H1 (cell line): ENCODE results near the gene TXNRD2. TPM values are rescaled to one million over a fixed set of nuclear protein-coding genes. Genes with fewer than 3 reads are reported as not detected.

Source experiments
- CTCF ChIA-PET: fragments of 300-600 bp; sonication (Branson Sonifier 250); formaldehyde crosslinking; loops from one replicate; lab custom pipeline; 2021; ENCODE audit not compliant: partially characterized antibody; lab: Charles Lee
- POLR2A ChIA-PET: fragments of 300-600 bp; sonication (Branson Sonifier 250); formaldehyde crosslinking; loops from one replicate; lab custom pipeline; 2021; ENCODE audit warnings: inconsistent platforms; ENCODE audit not compliant: partially characterized antibody; lab: Charles Lee
- DNase-seq, 2 experiments: peaks; one replicate each; pipeline versions ENCODE4 v3.0.0 to v3.0.0-alpha.2; 2010 to 2022; ENCODE audit warnings: low spot score in 2 of 2, low read depth in 1 of 2, mixed read lengths in 1 of 2
- FAIRE-seq: peaks from 2 replicates; lab custom pipeline; 2011; peaks lifted over from hg19 to GRCh38; lab: Jason Lieb, UNC
- H2AFZ ChIP-seq: 2 replicates; pipeline ENCODE4 v1.8.1; 2012; ENCODE audit warnings: low read length, inconsistent platforms
- H2AK5ac ChIP-seq: 2 replicates; pipeline ENCODE4 v1.6.1; 2013; ENCODE audit warnings: low read depth, low read length
- H2BK120ac ChIP-seq: replicated peaks from 2 replicates; pipeline ENCODE3; 2013; ENCODE audit warnings: low read depth, low read length, inconsistent platforms
- H2BK12ac ChIP-seq: 2 replicates; pipeline ENCODE4 v1.6.1; 2013; ENCODE audit warnings: low read depth, low read length
- H2BK15ac ChIP-seq: 2 replicates; pipeline ENCODE4 v1.6.1; 2013; ENCODE audit warnings: low read length
- H2BK20ac ChIP-seq: 2 replicates; pipeline ENCODE4 v1.6.1; 2013; ENCODE audit warnings: low read length
- H2BK5ac ChIP-seq: 2 replicates; pipeline ENCODE4 v1.6.1; 2013; ENCODE audit warnings: low read depth, low read length
- H3K14ac ChIP-seq: 2 replicates; pipeline ENCODE4 v1.6.1; 2013; ENCODE audit warnings: inconsistent platforms; ENCODE audit not compliant: insufficient read length
- H3K18ac ChIP-seq: 2 replicates; pipeline ENCODE4 v1.6.1; 2013; ENCODE audit warnings: low read length; ENCODE audit errors: extremely low read depth
- H3K23ac ChIP-seq: 2 replicates; pipeline ENCODE4 v1.6.1; 2013; ENCODE audit warnings: inconsistent platforms; ENCODE audit not compliant: insufficient read length
- H3K23me2 ChIP-seq: 2 replicates; pipeline ENCODE4 v1.6.1; 2013; ENCODE audit warnings: low read depth, low read length
- H3K27ac ChIP-seq: 2 replicates; pipeline ENCODE4 v1.6.1; 2011; ENCODE audit warnings: low read depth, low read length, inconsistent platforms
- H3K27me3 ChIP-seq, 4 experiments: replicated peaks in 1 of 4; 1 replicate in 1 of 4; 2 replicates in 3 of 4; pipeline versions ENCODE4 v1.6.1 to v1.8.1; 2011 to 2013; ENCODE audit warnings: low read length in 3 of 4, mild to moderate bottlenecking in 3 of 4, inconsistent platforms in 2 of 4, mixed read lengths in 2 of 4, moderate library complexity in 1 of 4; ENCODE audit not compliant: control insufficient read depth in 3 of 4, insufficient read depth in 3 of 4; ENCODE audit errors: extremely low read depth in 1 of 4
- H3K36me3 ChIP-seq, 4 experiments: 2 replicates each; pipeline versions ENCODE4 v1.6.1 to v1.8.1; 2011 to 2013; ENCODE audit warnings: mild to moderate bottlenecking in 4 of 4, low read length in 3 of 4, moderate library complexity in 2 of 4, control low read depth in 1 of 4, inconsistent platforms in 1 of 4; ENCODE audit not compliant: insufficient read depth in 4 of 4, control insufficient read depth in 2 of 4
- H3K4ac ChIP-seq: replicated peaks from 2 replicates; pipeline ENCODE3; 2013; ENCODE audit warnings: low read length, low read depth, mixed read lengths, inconsistent platforms; ENCODE audit not compliant: insufficient read length
- H3K4me1 ChIP-seq, 4 experiments: replicated peaks in 1 of 4; 1 replicate in 1 of 4; 2 replicates in 3 of 4; pipeline versions ENCODE4 v1.6.1 to v1.8.1; 2011 to 2013; ENCODE audit warnings: low read length in 3 of 4, inconsistent platforms in 2 of 4, mixed read lengths in 1 of 4; ENCODE audit not compliant: insufficient read depth in 4 of 4, control insufficient read depth in 3 of 4
- H3K4me2 ChIP-seq, 2 experiments: 2 replicates each; pipeline versions ENCODE4 v1.6.1 to v1.8.1; 2011 to 2013; ENCODE audit warnings: low read depth in 2 of 2, low read length in 2 of 2, control low read depth in 1 of 2, inconsistent platforms in 1 of 2, mild to moderate bottlenecking in 1 of 2; ENCODE audit not compliant: insufficient read depth in 1 of 2
- H3K4me3 ChIP-seq, 4 experiments: fragments of 200-600, 300-600 bp in 1 of 4; sonication (generic), shearing (Covaris generic), sonication (Bioruptor Twin) in 1 of 4; 2 replicates each; pipeline versions ENCODE4 v1.5.1 to v1.8.1; 2011 to 2016; ENCODE audit warnings: low read length in 4 of 4, low read depth in 3 of 4, control low read depth in 2 of 4, inconsistent platforms in 2 of 4, mild to moderate bottlenecking in 2 of 4, mixed read lengths in 1 of 4, moderate library complexity in 1 of 4; ENCODE audit not compliant: insufficient read depth in 2 of 4; ENCODE audit errors: extremely low read depth in 1 of 4
- H3K56ac ChIP-seq: replicated peaks from 2 replicates; pipeline ENCODE3; 2013; ENCODE audit warnings: low read depth, mild to moderate bottlenecking, mixed read lengths, low read length, inconsistent platforms; ENCODE audit not compliant: insufficient read length
- H3K79me1 ChIP-seq: 2 replicates; pipeline ENCODE4 v1.6.1; 2013; ENCODE audit warnings: low read depth, low read length, control low read depth
- H3K79me2 ChIP-seq, 2 experiments: 2 replicates each; pipeline versions ENCODE4 v1.6.1 to v1.8.1; 2012 to 2013; ENCODE audit warnings: low read length in 2 of 2, mild to moderate bottlenecking in 2 of 2, inconsistent platforms in 1 of 2; ENCODE audit not compliant: insufficient read depth in 2 of 2, control insufficient read depth in 1 of 2
- H3K9ac ChIP-seq, 4 experiments: replicated peaks in 1 of 4; 1 replicate in 1 of 4; 2 replicates in 3 of 4; pipeline versions ENCODE4 v1.6.1 to v1.8.1; 2011 to 2013; ENCODE audit warnings: low read depth in 3 of 4, low read length in 3 of 4, control low read depth in 2 of 4, mild to moderate bottlenecking in 2 of 4, moderate library complexity in 2 of 4, inconsistent platforms in 1 of 4; ENCODE audit errors: extremely low read depth in 1 of 4
- H3K9me3 ChIP-seq, 2 experiments: 2 replicates each; pipeline versions ENCODE4 v1.6.1 to v1.8.1; 2012 to 2013; ENCODE audit warnings: mild to moderate bottlenecking in 2 of 2, moderate library complexity in 2 of 2, control low read depth in 1 of 2, inconsistent platforms in 1 of 2, low read depth in 1 of 2, low read length in 1 of 2, mixed read lengths in 1 of 2; ENCODE audit not compliant: insufficient read depth in 2 of 2
- H4K20me1 ChIP-seq, 2 experiments: replicated peaks in 1 of 2; 2 replicates each; pipeline versions ENCODE3 to v1.8.1; 2011 to 2013; ENCODE audit warnings: inconsistent platforms in 2 of 2, low read length in 2 of 2, mild to moderate bottlenecking in 1 of 2; ENCODE audit not compliant: insufficient read depth in 2 of 2, control insufficient read depth in 1 of 2
- H4K5ac ChIP-seq: 2 replicates; pipeline ENCODE4 v1.6.1; 2013; ENCODE audit warnings: low read length, low read depth, mixed read lengths, inconsistent platforms; ENCODE audit not compliant: insufficient read length
- H4K8ac ChIP-seq: 2 replicates; pipeline ENCODE4 v1.8.0; 2013; ENCODE audit warnings: mild to moderate bottlenecking, moderate library complexity, low read length, inconsistent platforms; ENCODE audit not compliant: insufficient read depth; ENCODE audit errors: extremely low read depth
- H4K91ac ChIP-seq: replicated peaks from 2 replicates; pipeline ENCODE3; 2013; ENCODE audit warnings: low read length, mixed read lengths, inconsistent platforms; ENCODE audit not compliant: insufficient read length
- ASH2L ChIP-seq: fragments of 200-600, 300-600 bp; sonication (generic); IDR thresholded peaks from one replicate; pipeline ENCODE4 v1.7.1; 2017; ENCODE audit warnings: low read length
- BCL11A ChIP-seq, 2 experiments: IDR thresholded peaks; one replicate each; pipeline ENCODE4 v1.6.1; 2011; ENCODE audit warnings: low read depth in 2 of 2, low read length in 2 of 2, mild to moderate bottlenecking in 2 of 2
- CBX5 ChIP-seq: fragments of 300-800, 300-1000 bp; sonication (generic); IDR thresholded peaks from 2 replicates; pipeline ENCODE4 v1.7.1; 2016; ENCODE audit warnings: antibody characterized with exemption, low read length, low read depth
- EP300 ChIP-seq, 2 experiments: IDR thresholded peaks; 1 replicate in 1 of 2; 2 replicates in 1 of 2; pipeline ENCODE4 v1.6.1; 2011 to 2012; ENCODE audit warnings: low read depth in 2 of 2, low read length in 2 of 2, mild to moderate bottlenecking in 2 of 2, borderline replicate concordance in 1 of 2, inconsistent platforms in 1 of 2, moderate library complexity in 1 of 2
- NRF1 ChIP-seq: IDR thresholded peaks from 2 replicates; pipeline ENCODE4 v1.6.1; 2011; ENCODE audit warnings: mild to moderate bottlenecking, low read depth, low read length, improper control_type of control experiment
- PHF8 ChIP-seq: fragments of 200-600 bp; sonication (generic); conservative IDR thresholded peaks from 2 replicates; pipeline ENCODE4 v1.7.1; 2012; ENCODE audit warnings: low read depth, mild to moderate bottlenecking, inconsistent platforms, low read length, moderate library complexity
- POLR2A ChIP-seq, 2 experiments: IDR thresholded peaks; 1 replicate in 1 of 2; 2 replicates in 1 of 2; pipeline ENCODE4 v1.6.1; 2011; ENCODE audit warnings: low read depth in 2 of 2, low read length in 2 of 2, mild to moderate bottlenecking in 2 of 2; ENCODE audit errors: control extremely low read depth in 1 of 2
- RXRA ChIP-seq: IDR thresholded peaks from 2 replicates; pipeline ENCODE4 v1.6.1; 2011; ENCODE audit warnings: low read depth, mild to moderate bottlenecking, low read length, moderate library complexity; ENCODE audit not compliant: insufficient read depth
- SIN3A ChIP-seq, 2 experiments: IDR thresholded peaks in 1 of 2; conservative IDR thresholded peaks in 1 of 2; 2 replicates each; pipeline ENCODE4 v1.6.1; 2011 to 2012; ENCODE audit warnings: low read length in 2 of 2, improper control_type of control experiment in 1 of 2, low read depth in 1 of 2, mild to moderate bottlenecking in 1 of 2
- SIRT6 ChIP-seq: IDR thresholded peaks from one replicate; pipeline ENCODE4 v1.7.1; 2012; ENCODE audit warnings: low read length, inconsistent platforms
- TEAD4 ChIP-seq: IDR thresholded peaks from 2 replicates; pipeline ENCODE4 v1.6.1; 2012; ENCODE audit warnings: low read depth, low read length, inconsistent platforms, mixed read lengths
- YY1 ChIP-seq: IDR thresholded peaks from 2 replicates; pipeline ENCODE4 v1.6.1; 2011; ENCODE audit warnings: low read depth, mild to moderate bottlenecking, low read length
- WGBS, 2 experiments: shearing (Covaris generic) in 1 of 2; methylation state at CpG; one replicate each; pipeline versions ENCODE4 v1.1.6 to v1.1.7; 2013 to 2015; ENCODE audit warnings: low lambda C conversion rate in 2 of 2, mixed read lengths in 2 of 2, inconsistent platforms in 1 of 2, low coverage in 1 of 2, missing lambda C conversion rate in 1 of 2; ENCODE audit not compliant: insufficient replicate concordance in 2 of 2, insufficient coverage in 1 of 2, insufficient read length in 1 of 2; ENCODE audit errors: extremely low coverage in 1 of 2, missing lambda C conversion rate in 1 of 2; 5-methylcytosine and 5-hydroxymethylcytosine counted together
- polyA plus RNA-seq, 7 experiments: library from polyadenylated mRNA; depleted of rRNA in 3 of 7; stranded (reverse) in 5 of 7; unstranded in 2 of 7; fragments of >200 nt in 5 of 7; fragments of 200-250 nt in 2 of 7; gene quantifications; 1 replicate in 5 of 7; 2 replicates in 1 of 7; 4 replicates in 1 of 7; pipeline versions ENCODE4 v1.2.1 to v1.2.3, GENCODE V29; 2011 to 2013; ENCODE audit warnings: missing spikeins in 2 of 7, mixed read lengths in 2 of 7
- total RNA-seq: library from RNA; stranded (reverse); fragmentation: NEBNext Ultra II Directional; extraction: Animal tissue kit (Norgen Biotek cat#: 25700); gene quantifications from 2 replicates; pipeline ENCODE4 v1.2.1, GENCODE V29; 2021

The TXNRD2 gene
- total and polyA plus RNA-seq, 2 of the 8 experiments (the other 6 are each of a cell fraction or from before 2014, with no cell fraction given): 14.8 to 21.9 TPM

GRCh38 chr22:19937616-19938473 is 3.8 kb downstream of the TXNRD2 start:
- H3K14ac ChIP-seq: no peak overlapping the region
- no peak overlapping the region for H3K18ac ChIP-seq
- FAIRE-seq (no peak), DNase-seq (no peak)
- no peak overlapping the region for H2BK5ac ChIP-seq
- no peak overlapping the region for H3K23ac ChIP-seq
- H4K91ac ChIP-seq: no peak overlapping the region
- CTCF ChIA-PET: interaction anchor here (0.9 to 1.0 kb wide), 2 partner anchors 10 to 16 kb away, joined by 3 to 4 read pairs; no protein-coding TSS in a partner anchor
- H3K4me1 ChIP-seq: peaks cover 0 to 7% (median 2%) of the 10 kb centered on the region in 4 experiments; a peak in 5 of 7 replicates
- no peak overlapping the region for H2AFZ ChIP-seq
- H3K9ac ChIP-seq: no peak overlapping the region
- no peak overlapping the region for H3K27ac ChIP-seq
- no peaks in the 10 kb centered on the region for H3K79me2 ChIP-seq
- H3K23me2 ChIP-seq: no peaks in the 10 kb centered on the region
- H4K20me1 ChIP-seq: no peaks in the 10 kb centered on the region
- H3K4me3 ChIP-seq: no peak overlapping the region
- WGBS, 2 experiments: 94% methylated on average over 16 of the region's 16 CpGs; no CpG with 5 or more reads in 1 of the 2 experiments
- no peak overlapping the region for H2BK120ac ChIP-seq
- H3K4me2 ChIP-seq: no peak overlapping the region
- H3K36me3 ChIP-seq: no peaks in the 10 kb centered on the region
- no peak overlapping the region for H4K5ac ChIP-seq
- no peak overlapping the region for H3K4ac ChIP-seq
- H2BK12ac ChIP-seq: no peak overlapping the region
- no peak overlapping the region for H2BK20ac ChIP-seq
- H3K9me3 ChIP-seq: no peaks in the 10 kb centered on the region
- H3K27me3 ChIP-seq: peaks cover 0 to 2% (median 0%) of the 10 kb centered on the region in 4 experiments; a peak in 1 of 7 replicates
- no peak overlapping the region for H4K8ac ChIP-seq
- no peak overlapping the region for H3K56ac ChIP-seq
- H2AK5ac ChIP-seq: no peak overlapping the region
- POLR2A ChIA-PET: no interaction called here
- no peaks in the 10 kb centered on the region for H3K79me1 ChIP-seq
- no peak overlapping the region for H2BK15ac ChIP-seq
- TF ChIP-seq RXRA: no peak
- TF ChIP-seq BCL11A (IDR thresholded peaks at IDR 0.05; ENCODE audit: low read depth in 2 of 2, low read length in 2 of 2): no peak
- no peak for TF ChIP-seq PHF8
- no peak for TF ChIP-seq CBX5
- no peak for TF ChIP-seq SIRT6
- no peak for TF ChIP-seq YY1
- no peak for TF ChIP-seq POLR2A (IDR thresholded peaks at IDR 0.05; ENCODE audit: control extremely low read depth in 1 of 2, low read depth in 2 of 2, low read length in 2 of 2)
- no peak for TF ChIP-seq ASH2L
- TF ChIP-seq NRF1: no peak
- no peak for TF ChIP-seq EP300 (IDR thresholded peaks at IDR 0.05; ENCODE audit: borderline replicate concordance in 1 of 2, low read depth in 2 of 2, low read length in 2 of 2)
- no peak for TF ChIP-seq TEAD4
- no peak for TF ChIP-seq SIN3A (conservative IDR thresholded peaks at IDR 0.05 in 1 of 2, IDR thresholded peaks at IDR 0.05 in 1 of 2; ENCODE audit: low read depth in 1 of 2, low read length in 2 of 2)
